GM19397 (cell line): Measurements from ENCODE around the gene KCNK4.

Experiments
- ATAC-seq: cut with Tn5 transposase; IDR thresholded peaks from one replicate; pipeline ENCODE4 v1.9.1; 2021; ENCODE audit warnings: mild to moderate bottlenecking, moderate library complexity; ENCODE audit not compliant: unreplicated experiment

The KCNK4 gene

GRCh38 chr11:64253043-64253442 is 38.1 kb upstream of the KCNK4 start:
- no peak for ATAC-seq

DNA sequence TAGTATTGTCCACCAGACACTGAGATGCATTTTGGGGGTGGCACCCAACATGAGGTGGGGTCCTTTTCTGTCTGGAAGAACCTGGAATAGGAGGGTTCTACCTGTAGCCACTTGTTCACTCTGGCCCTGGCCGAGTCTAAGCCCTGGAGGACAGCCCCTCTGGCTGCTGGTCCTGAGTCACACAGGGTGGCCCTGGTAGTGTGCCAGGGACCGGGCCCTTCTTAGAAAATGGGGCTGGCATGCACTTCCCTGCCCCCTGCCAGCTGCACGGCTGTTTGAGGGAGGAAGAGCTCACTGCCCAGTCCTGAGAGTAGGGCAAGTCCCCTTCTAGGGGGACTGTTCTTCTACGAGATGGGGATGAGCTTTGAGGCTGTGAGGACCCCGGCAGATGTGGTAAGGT is 37.6 kb upstream of the KCNK4 start:
- no peak for ATAC-seq

- ATAC-seq: no peak
Observed at GRCh38 chr11:64254326-64254725, 36.8 kb upstream of the KCNK4 start.

- ATAC-seq: no peak
Observed at GRCh38 chr11:64255135-64256128, 35.7 kb upstream of the KCNK4 start.

GRCh38 chr11:64256300-64256699 is 34.8 kb upstream of the KCNK4 start:
- ATAC-seq: no peak

GRCh38 chr11:64258356-64258755 is 32.7 kb upstream of the KCNK4 start:
- ATAC-seq: no peak

DNA sequence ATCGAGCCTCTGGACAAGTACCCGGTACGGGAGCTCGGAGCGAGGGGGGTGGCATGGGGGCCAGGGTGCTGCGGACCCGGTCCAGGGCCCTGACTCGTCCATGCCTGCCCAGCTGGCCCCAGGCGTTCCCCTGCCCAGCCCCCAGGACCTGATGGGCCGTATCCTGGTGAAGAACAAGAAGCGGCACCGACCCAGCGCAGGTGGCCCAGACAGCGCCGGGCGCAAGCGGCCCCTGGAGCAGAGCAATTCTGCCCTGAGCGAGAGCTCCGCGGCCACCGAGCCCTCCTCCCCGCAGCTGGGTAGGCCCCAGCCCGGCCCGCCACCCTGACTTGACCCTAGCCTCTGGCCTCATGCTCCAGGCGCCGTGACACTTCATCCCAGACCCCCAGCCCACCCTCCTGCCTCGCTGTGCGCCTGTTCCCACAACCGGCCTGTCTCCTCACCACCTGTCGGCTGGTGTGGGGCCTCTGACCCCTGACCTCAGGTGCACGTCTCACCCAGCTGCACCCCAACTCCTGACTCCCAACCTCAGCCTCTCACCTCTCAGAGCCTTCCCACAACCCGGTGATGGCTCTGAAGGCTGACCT is 32.1 kb upstream of the KCNK4 start:
- no peak for ATAC-seq

DNA sequence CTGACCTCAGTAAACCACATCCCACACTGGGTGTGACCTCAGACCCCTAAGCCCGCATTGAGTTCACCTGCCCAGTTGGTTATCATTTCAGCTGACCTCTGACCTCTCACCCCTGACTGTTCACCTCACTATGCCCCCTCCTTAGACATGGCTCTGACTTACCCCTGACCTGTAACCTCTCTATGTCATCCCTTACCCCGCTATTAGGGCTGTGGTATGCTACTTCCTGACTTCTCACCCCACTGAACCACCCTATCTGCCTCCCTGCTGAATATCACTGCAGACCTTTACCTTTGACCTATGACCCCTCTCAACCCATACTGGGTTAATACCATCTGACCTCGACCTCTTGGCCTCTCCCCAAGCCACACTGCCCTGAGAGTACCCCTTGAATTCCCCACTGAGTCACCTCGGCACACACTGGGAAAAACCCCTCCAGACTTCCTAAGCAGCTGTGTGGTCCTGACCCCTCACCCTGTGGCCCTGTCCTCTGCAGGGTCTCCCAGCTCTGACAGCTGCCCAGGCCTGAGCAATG is 31.5 kb upstream of the KCNK4 start:
- no peak for ATAC-seq

- ATAC-seq: no peak
Observed at GRCh38 chr11:64260147-64260708, 30.9 kb upstream of the KCNK4 start.

GRCh38 chr11:64261556-64262080 is 29.5 kb upstream of the KCNK4 start:
- ATAC-seq: no peak

- no peak for ATAC-seq
Observed at GRCh38 chr11:64262271-64263002, 28.7 kb upstream of the KCNK4 start.

- no peak for ATAC-seq
Observed at GRCh38 chr11:64263021-64263946, 27.8 kb upstream of the KCNK4 start.

DNA sequence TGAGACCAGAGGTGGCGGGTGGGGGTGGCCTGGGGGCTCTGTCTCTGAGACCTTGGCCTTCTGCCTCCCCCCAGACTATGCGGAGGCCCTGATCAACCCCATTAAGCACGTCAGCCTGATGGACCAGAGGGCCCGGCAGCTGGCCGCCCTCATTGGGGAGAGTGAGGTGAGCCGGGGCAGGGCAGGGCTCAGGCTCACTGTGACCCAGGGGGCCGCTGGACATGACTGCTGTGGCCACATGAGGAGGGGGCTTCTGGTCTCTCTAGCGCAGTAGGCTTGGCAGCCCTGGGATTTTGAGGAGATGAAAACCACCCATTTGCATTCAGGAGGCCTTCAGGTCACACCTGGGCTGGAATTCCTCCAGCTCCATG is 27.2 kb upstream of the KCNK4 start:
- ATAC-seq: no peak

GRCh38 chr11:64264371-64264852 is 26.7 kb upstream of the KCNK4 start:
- no peak for ATAC-seq

GRCh38 chr11:64265176-64266160 is 25.6 kb upstream of the KCNK4 start:
- ATAC-seq: no peak

- ATAC-seq: no peak
Observed at GRCh38 chr11:64266339-64266738, 24.8 kb upstream of the KCNK4 start.

- ATAC-seq: no peak
Observed at GRCh38 chr11:64267207-64267945, 23.7 kb upstream of the KCNK4 start.
